GDM1 (cell line): Measurements from ENCODE around the gene EZR.

Experiments used
- DNase-seq: peaks from one replicate; lab custom pipeline; 2025; lab: John Stamatoyannopoulos, UW

The EZR gene

GRCh38 chr6:158817728-158818580 lies 1.2 kb downstream of the EZR start:
- peak; percentile 57 for DNase-seq

GRCh38 chr6:158816803-158817727 lies 2.1 kb downstream of the EZR start:
- no peak for DNase-seq

- DNase-seq = no peak
These were observed 2.8 kb downstream of the EZR start for GRCh38 chr6:158816329-158816728.

DNA sequence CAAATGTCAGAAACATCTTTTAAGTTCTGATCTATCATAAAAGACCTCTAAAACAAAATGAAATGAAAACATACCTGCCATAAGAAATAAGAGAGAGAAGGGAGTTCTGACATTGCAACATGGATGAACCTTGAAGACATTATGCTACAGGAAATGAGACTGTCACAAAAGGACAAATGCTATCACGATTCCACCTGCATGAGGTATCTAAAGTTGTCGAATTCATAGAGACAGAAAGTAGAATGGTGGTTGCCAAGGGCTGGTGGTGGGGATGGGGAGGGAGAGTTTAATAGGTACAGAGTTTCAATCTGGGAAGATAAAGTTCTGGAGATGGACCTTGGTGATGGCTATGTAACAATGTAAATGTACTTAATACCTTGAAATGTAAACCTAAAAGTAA lies 3.3 kb downstream of the EZR start:
- no peak for DNase-seq

GRCh38 chr6:158815379-158815724 lies 3.8 kb downstream of the EZR start:
- DNase-seq = no peak

DNA sequence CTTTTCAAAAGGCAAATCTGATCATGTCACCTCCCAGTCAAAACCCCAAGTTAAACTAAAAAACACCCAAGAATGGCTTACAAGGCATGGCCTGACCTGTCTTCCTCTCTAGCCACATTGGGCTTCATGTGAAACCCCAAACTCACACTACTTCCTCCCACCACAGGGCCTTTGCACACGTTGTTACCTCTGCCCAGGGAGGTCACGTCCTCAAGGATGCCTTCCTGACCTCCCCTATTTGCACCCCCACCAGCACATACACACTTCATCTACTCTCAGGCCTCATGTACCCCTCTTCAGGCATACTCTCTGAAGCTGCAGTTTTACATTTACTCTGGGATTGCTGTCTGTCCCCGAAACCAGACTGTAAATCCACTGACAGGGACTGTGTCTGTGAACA lies 6.1 kb downstream of the EZR start:
- DNase-seq = no peak

DNA sequence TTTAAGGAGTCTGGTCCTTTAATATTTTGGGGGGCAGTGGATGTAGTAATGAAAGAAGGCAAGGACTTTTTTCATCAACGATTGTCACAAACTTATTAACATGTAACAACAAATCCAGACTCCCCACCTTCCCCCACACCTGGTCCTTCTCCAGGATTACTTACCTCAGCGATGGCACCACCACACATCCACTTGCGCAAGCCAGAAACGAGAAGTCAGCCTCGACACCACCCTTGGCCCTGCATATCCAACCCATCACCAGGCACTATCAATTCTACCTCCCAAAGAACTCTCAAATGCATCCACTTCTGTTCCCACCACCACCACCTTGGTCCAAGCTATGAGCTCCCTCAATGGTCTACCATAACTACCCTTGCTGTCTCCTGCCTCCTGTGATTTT lies 6.6 kb downstream of the EZR start:
- DNase-seq = no peak

GRCh38 chr6:158810155-158811095 lies 8.7 kb downstream of the EZR start:
- DNase-seq = no peak

DNA sequence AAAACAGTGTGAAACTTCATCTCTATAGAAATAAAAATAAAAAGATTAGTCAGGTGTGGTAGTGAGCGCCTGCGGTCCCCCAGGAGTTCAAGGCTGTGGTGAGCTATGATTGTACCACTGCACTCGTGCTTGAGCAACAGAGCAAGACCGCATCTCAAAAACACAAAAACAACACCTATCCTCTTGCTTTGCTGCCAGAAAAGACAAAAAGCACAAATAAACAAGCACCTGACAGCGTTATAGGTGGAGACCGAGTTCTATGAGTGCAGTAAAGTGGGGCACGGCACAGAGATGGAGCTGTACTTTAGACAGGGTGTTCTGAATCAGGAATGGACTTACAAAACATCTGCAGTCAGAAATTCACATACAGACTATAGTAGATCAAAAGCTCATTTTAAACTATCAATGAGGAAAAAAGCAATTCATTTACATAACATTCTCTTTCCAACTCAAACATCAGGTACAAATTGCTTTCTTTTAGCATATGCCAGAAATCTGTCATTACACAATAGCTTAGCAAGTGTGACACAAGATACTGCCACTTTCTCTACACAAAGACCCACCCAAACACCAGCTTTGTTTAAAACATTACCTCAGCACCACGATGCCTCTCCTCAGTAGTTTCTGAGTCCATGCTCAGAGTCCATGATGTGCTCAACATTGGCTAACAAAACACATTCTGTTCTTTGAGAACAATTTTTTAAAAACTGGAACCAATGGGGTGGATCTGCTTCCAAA lies 10.1 kb downstream of the EZR start:
- DNase-seq = no peak

GRCh38 chr6:158808442-158808833 lies 10.7 kb downstream of the EZR start:
- no peak for DNase-seq

GRCh38 chr6:158807515-158808441 lies 11.4 kb downstream of the EZR start:
- no peak for DNase-seq

DNA sequence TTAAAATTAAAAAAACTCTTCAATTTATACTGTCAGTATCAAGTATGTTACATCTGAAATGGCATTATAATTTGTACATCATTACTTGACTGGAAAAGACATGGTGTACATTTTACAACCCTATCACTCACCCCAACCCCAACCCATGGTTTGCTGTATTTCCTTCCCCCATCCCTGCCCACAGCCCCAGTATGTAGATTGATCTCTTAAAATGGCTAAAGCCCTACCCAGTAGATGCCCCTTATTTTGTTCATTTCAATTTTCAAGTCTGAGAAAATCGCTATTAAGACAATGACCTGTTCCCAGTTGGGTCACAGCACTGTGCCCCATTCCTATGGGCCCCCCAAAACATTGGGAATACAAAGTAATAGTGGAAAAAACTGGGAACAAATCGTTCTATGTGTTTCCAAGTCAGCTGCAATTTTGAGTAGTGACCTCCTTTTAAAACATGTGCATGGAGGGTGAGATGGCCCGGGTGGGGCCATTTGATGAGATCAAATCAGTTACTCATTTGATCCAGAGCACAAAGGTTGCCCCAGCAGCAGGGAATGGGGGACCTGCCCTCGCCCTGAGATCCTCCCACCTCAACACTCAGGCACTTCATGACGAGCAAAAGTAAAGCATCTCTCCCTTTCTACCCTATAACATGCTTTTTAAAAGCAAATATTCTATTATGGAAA lies 13.3 kb downstream of the EZR start:
- DNase-seq = no peak

- DNase-seq = no peak
These were observed 15.0 kb downstream of the EZR start for GRCh38 chr6:158804207-158804606.

GRCh38 chr6:158803733-158804143 lies 15.4 kb downstream of the EZR start:
- DNase-seq = peak; percentile 56

- no peak for DNase-seq
These were observed 17.4 kb downstream of the EZR start for GRCh38 chr6:158801655-158802294.

DNA sequence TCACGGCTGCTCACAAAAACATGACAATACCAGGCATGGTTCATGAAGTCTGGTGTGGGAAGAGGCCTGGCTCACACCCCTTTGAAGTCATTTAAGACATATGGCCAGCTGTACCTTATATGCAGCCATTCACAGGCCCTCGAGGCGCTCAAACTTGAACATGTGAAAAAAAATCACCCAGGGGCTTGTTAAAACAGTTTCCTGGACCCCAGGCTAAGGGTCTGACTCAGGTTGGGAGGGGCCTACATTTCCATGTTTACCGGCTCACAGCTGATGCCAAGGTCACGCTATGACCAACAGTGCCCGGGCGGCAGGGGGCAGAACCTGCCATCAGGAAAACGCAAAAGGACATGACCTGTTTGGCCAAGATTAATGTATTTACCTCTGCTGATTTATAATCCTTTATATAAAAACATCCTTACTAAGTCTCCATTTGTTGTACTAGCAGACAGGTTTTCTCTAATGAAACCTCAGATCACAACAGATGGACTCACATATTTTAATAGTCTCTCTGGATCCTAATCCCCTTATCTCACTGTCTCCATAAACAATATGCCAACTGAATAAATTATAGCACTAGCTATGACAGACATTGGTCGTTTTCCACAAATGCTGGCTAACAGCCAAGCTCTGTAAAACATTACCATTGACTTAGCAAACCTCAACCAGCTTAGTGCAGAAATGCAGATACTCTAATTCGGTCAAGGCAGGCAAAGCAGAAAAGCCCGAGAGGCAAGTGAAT lies 19.9 kb downstream of the EZR start:
- DNase-seq = no peak

- DNase-seq = no peak
These were observed 20.9 kb downstream of the EZR start for GRCh38 chr6:158798311-158798710.
